Measurements from ENCODE around the gene DENND2A.
A peak's percentile ranks its signal among the peaks of the same experiment; 100 is the strongest.
"Not testable (repeated sequence)": the region's sequence is repeated elsewhere in the genome, so short reads cannot be mapped to it uniquely, and the experiment has no call there.

The DENND2A gene

GRCh38 chr7:140644761-140645160 lies 4.1 kb upstream of the DENND2A start:
- not testable (repeated sequence) for DNase-seq

GRCh38 chr7:140643416-140643815 lies 2.8 kb upstream of the DENND2A start:
- DNase-seq, result no peak

DNA sequence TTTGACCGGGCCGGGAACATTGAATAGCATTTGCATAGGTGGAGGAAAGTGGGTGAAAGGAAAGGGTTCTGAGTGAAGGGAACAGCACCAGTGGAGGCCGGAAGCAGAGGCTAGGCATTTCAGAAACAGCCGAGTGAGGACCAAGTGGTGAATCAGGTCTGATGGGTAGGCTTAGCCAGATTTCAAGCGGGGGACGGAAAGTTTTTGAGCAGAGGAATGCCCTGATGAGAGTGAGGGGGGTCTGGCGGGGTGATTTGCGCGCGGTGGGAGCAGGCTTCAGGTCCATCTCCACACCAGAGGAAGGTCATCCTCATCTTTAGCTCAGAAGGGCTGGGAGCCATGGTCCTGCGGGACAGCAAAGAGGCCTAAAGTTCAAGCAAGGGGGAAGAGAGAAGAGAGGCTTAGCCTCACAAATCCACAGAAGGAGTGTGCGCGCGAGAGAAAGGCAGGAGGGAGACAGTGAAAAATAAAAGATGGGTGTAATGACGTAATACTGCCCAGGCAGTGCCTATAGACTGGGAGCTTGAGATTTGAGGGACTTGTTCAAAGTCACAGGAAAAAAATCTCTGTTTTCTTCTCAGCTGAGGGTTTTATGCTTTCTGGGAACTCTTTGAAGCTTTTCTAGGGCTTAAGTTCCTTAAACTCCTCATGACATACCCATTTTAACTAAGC lies 1.0 kb upstream of the DENND2A start:
- no peak for DNase-seq

DNA sequence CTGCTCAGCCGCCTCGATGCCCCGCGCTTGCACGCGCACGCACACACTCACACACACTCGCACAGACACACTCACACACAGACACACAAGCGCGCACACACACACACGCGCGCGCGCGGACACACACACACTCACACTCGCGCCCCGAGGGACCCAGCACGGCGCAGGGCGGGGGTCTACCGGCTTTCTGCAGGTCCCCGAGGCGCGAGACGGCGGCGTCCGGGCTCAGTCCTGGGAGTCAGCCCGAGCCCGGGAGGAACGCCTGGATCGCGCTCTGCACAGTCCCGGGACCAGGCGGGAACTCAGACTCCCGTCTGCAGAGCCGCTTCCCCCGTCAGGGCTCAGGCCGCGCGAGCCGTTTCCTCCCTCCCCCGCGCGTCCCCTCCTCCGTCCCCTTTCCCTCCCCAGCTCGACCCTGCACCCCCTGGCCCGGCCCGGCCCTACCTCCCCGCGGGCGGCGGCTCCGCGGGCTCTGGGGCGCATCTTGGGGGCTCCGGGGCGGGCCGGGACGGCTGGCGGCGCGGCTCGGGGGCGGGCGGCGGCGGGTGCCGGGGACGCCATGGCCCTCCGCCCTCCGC lies 464 bp downstream of the DENND2A start:
- no peak for DNase-seq

- DNase-seq, result no peak
Observed at GRCh38 chr7:140639366-140640053, 1.1 kb downstream of the DENND2A start.

- no peak for DNase-seq
Observed at GRCh38 chr7:140638173-140638791, 2.3 kb downstream of the DENND2A start.

GRCh38 chr7:140637400-140637799 lies 3.2 kb downstream of the DENND2A start:
- no peak for DNase-seq

- no peak for DNase-seq
Observed at GRCh38 chr7:140635816-140636215, 4.8 kb downstream of the DENND2A start.

DNA sequence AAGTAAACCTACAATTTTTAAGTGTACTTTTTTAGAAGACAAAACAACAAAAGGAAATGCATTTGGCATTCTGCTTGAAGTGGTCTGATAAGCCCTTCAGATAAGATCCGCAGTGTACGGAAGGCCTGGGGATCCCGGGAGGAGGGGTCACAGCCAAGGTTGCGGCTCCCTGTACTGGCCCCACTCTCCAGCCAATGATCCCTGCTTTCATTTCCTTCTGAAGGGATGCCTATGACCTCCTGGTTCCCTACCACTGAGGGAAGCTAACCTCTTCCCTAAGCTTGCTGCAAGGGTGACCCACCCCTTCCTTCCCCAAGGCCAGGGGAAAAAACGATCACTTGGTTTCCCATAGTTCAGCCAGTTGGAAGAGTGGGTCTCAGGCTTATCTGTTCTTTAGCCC lies 5.3 kb downstream of the DENND2A start:
- DNase-seq, result no peak

DNA sequence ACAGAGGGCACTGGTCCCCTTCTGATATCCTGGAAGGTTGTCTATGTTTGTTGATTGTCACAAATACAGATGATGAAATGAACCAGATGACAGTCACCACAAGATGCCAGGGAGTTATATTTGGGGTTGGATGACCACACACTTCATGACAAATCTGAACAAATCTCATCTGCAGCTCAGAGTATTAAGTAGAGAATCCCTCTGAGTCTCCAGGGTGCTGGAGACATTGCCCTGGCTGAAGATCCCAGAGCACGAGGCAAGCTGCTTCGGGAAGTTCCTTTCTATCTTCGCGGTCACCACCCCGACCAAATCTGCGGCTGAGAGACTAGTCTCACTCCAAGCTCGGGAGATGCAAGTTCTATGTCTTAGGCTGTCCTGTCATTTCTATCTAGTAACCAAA lies 9.0 kb downstream of the DENND2A start:
- no peak for DNase-seq

- DNase-seq, result no peak
Observed at GRCh38 chr7:140631021-140631420, 9.6 kb downstream of the DENND2A start.

GRCh38 chr7:140625908-140626868 lies 14.4 kb downstream of the DENND2A start:
- peak; percentile 78 for DNase-seq

- DNase-seq, result not testable (repeated sequence)
Observed at GRCh38 chr7:140625192-140625558, 15.4 kb downstream of the DENND2A start.

- no peak for DNase-seq
Observed at GRCh38 chr7:140624392-140625191, 16.0 kb downstream of the DENND2A start.

DNA sequence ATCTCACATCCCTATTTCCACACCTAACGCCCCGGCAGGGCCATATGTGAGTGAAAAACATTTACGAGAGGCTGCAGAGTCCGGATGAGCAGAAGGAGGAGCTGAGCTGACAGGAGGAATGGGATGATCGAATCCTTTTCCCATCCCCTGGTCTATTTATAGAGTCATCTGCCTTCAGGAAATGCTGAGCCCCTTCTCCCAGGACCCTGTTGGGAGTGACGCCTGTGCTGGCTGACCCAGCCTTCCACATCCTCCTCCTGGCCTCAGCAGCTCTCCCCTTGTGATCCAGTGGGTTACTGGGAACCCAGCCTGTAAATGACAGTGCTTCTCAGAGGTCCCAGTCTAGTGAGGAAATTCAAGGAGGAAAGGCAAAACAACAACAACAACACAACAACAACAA lies 16.6 kb downstream of the DENND2A start:
- DNase-seq, result no peak

DNA sequence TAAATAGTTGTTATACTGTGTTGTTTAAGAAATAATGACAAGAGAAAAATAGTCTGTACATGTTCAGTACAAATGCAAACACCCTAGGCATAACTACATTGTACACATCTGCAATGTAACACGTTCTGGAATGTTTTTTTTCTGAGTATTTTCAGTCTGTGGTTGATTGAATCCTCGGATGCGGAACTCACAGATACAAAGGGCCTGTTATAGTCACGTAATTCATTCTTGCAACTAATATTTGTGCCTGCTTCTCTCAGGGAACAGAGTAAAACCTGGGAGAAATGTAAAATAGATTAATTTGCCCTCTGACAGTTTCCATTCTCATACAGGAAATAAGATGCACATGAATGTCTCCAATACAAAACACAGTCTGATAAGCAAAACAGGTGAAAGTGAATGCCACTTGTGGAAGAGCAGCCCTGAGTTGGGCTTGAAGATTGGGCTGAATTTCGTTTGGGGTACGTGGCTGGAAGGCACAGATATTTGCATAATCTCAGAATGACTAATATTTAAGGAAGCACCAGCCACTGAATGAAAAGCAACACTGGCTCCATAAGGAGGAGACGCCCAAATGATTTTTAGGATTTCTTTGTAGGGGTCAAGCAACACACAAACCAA lies 19.1 kb downstream of the DENND2A start:
- DNase-seq, result no peak

- not testable (repeated sequence) for DNase-seq
Observed at GRCh38 chr7:140619915-140620510, 20.6 kb downstream of the DENND2A start.

DNA sequence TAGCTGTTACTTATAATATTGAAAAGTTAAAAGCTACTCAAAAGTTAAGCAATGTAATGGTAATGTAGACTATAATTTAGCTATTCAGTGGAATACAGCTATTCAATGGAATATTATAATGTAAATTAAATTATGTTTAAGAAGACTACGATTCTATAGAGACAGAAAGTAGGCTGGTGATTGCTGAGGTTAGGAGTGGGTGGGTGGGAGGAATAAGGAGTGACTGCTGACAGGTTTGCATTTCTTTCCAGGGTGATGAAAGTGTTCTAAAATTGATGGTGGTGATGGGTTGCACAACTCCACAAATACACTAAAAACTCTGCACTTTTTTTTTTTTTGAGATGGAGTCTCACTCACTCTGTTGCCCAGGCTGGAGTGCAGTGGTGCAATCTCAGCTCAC lies 21.4 kb downstream of the DENND2A start:
- no peak for DNase-seq

DNA sequence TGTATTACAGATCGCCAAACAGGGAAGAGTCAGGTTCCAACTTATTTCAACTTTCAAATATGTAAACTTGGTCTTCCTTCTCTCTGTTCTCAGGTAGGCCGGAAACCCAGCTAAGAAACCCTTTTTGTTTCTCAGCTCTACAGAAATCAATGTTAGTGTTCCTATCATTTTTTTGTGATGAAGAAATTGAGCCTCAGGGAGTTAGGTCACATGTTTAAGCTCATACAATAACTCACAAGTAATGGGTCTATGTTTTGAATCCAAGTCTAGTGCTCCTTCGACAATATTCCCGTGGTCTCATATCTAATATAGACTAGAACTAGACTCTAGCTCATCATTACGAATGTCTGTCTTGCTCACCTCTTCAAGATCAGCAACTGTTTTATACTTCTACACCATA lies 22.3 kb downstream of the DENND2A start:
- no peak for DNase-seq

GRCh38 chr7:140617081-140617480 lies 23.5 kb downstream of the DENND2A start:
- DNase-seq, result no peak

DNA sequence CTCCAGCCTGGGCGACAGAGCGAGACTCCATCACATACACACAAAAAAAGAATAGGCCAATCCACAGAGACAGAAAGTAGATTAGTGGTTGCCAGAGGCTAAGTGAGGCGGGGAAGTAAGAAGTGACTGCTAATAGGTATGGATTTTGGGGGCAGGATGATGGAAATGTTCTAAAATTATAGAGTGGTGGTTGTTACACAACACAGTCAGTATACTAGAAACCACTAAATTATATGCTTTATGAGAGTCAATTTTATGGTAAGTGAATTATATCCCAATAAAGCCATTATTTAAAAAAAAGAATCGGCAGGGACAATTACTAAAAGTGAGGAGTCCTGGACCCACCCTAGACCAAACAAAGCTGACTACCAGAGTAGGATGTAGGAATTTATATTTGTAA lies 24.3 kb downstream of the DENND2A start:
- DNase-seq, result no peak

Data from amniotic stem cell (primary cell).